Right cardiac atrium (tissue), 5 donors: ENCODE measurements around the gene SSH2. TPM values are rescaled to one million over a fixed set of nuclear protein-coding genes. Genes with fewer than 3 reads are reported as not detected.

ENCODE experiments used
- ATAC-seq, 2 donors: fragments of 200-7000 bp; cut with Tn5 transposase; one replicate each; pipeline versions ENCODE4 v1.8.0 to v1.9.1; 2020; ENCODE audit warnings: moderate library complexity in 2 of 2, mild to moderate bottlenecking in 1 of 2
- DNase-seq, 3 donors: peaks; one replicate each; pipeline ENCODE4 v3.0.0-alpha.2; 2020
- H3K27ac ChIP-seq: one replicate; pipeline ENCODE4 v1.5.1; 2013; ENCODE audit warnings: mild to moderate bottlenecking, low read length, control low read depth, moderate library complexity
- H3K27me3 ChIP-seq: one replicate; pipeline ENCODE4 v1.6.1; 2013; ENCODE audit not compliant: control insufficient read depth, insufficient read depth
- H3K4me1 ChIP-seq: one replicate; pipeline ENCODE4 v1.6.1; 2013; ENCODE audit warnings: low read length; ENCODE audit not compliant: control insufficient read depth, insufficient read depth
- H3K4me3 ChIP-seq: one replicate; pipeline ENCODE4 v1.5.1; 2013; ENCODE audit warnings: low read length, control low read depth
- H3K9me3 ChIP-seq: one replicate; pipeline ENCODE4 v1.6.1; 2013; ENCODE audit warnings: low read length; ENCODE audit not compliant: control insufficient read depth
- WGBS: extraction: QIAGEN DNeasy Blood & Tissue Kit; methylation state at CpG from one replicate; pipeline ENCODE4 v1.1.7; 2013; 5-methylcytosine and 5-hydroxymethylcytosine counted together
- intact Hi-C, 4 donors: fragments of 100-400 bp; cut with DNase I; formaldehyde crosslinking; loops; one replicate each; pipeline versions ENCODE4 v1.11.0 to v1.14.0; 2022 to 2023
- polyA plus RNA-seq: library from polyadenylated mRNA; stranded (reverse); fragments of 200-250 nt; gene quantifications from one replicate; pipeline ENCODE4 v1.2.3, GENCODE V29; 2013
- total RNA-seq, 4 donors: library from RNA; stranded (reverse); fragmentation: NEBNext Ultra II Directional; extraction: Animal tissue kit (Norgen Biotek cat#: 25700); gene quantifications; one replicate each; pipeline ENCODE4 v1.2.1, GENCODE V29; 2021
- donor health status: healthy with polysubstance abuse.
- donor health status: DM: no; HTN: yes; CAD: no.
- donor health status: DM: no; HTN: no; CAD: no.
- donor health status: DM: no; HTN: yes; CAD: no; lungs with severe emphysema.
- donor health status: DM: yes; HTN: yes; CAD: no.

Gene SSH2
- total and polyA plus RNA-seq, 5 donors, result 18.8 to 43.5 (median 37.5) TPM

DNA sequence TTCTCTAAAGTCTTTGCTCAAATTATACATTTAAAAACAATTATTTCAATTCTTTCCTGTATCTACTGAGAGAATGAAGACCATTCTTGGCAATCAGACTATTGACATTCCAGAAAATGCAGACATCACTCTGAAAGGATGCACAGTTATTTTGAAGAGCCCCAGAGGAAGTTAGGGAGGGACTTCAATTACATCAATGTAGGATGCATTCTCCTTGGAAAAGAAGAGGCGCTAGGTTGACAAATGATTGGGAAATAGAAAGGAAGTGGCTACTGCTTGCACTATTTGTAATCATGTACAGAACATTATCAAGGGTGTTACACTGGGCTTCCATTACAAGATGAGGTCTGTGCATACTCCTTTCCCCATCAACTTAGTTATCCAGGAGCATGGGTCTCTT lies 74.3 kb downstream of the SSH2 start:
- Histone ChIP-seq H3K27me3 (no peaks in the 10 kb centered on the region), H3K4me1 (no peaks in the 10 kb centered on the region), H3K27ac (no peak overlapping the region), H3K9me3 (no peaks in the 10 kb centered on the region), H3K4me3 (no peak overlapping the region)
- intact Hi-C loops, result no loop called here
- ATAC-seq (no peak), DNase-seq (no peak)
- WGBS, result 35% methylated on average over 1 of the region's 1 CpG

DNA sequence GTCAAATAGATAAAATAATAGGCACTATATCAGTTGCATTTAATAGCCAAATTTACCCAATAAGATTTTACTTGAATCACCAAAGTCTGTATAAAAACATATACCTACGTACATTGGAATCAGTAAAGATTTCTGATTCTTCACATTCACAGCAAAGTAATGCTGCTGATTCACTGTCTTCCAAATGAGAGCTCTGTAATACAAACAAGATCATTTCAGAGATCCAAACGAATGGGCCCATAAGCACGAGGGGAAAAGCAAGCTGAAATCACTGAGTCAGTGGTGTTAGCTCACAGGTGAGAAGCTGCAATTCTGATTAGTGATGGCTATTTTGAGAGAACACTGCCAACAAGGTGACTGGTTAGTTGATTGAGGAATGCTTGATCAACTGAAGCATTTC lies 81.3 kb downstream of the SSH2 start:
- ATAC-seq (no peak), DNase-seq (no peak)
- Histone ChIP-seq H3K27ac (no peak overlapping the region), H3K9me3 (no peaks in the 10 kb centered on the region), H3K27me3 (no peaks in the 10 kb centered on the region), H3K4me3 (no peak overlapping the region), H3K4me1 (peaks cover 7% of the 10 kb centered on the region)
- WGBS, result 86% methylated on average over 3 of the region's 3 CpGs
- intact Hi-C loops, result no loop called here

GRCh38 chr17:29847527-29848400 lies 82.3 kb downstream of the SSH2 start:
- H3K27ac ChIP-seq, result no peak overlapping the region
- no peak overlapping the region for H3K4me3 ChIP-seq
- ATAC-seq (peak; percentile 47 to 67), DNase-seq (no peak)
- H3K9me3 ChIP-seq, result no peaks in the 10 kb centered on the region
- intact Hi-C loops, result no loop called here
- no peaks in the 10 kb centered on the region for H3K27me3 ChIP-seq
- 71% methylated on average over 3 of the region's 3 CpGs for WGBS
- peaks cover 7% of the 10 kb centered on the region for H3K4me1 ChIP-seq

GRCh38 chr17:29847118-29847517 lies 82.9 kb downstream of the SSH2 start:
- ATAC-seq (no peak), DNase-seq (no peak)
- peaks cover 7% of the 10 kb centered on the region for H3K4me1 ChIP-seq
- no peaks in the 10 kb centered on the region for H3K9me3 ChIP-seq
- no peaks in the 10 kb centered on the region for H3K27me3 ChIP-seq
- H3K4me3 ChIP-seq, result no peak overlapping the region
- 65% methylated on average over 3 of the region's 3 CpGs for WGBS
- intact Hi-C loops, result no loop called here
- no peak overlapping the region for H3K27ac ChIP-seq

DNA sequence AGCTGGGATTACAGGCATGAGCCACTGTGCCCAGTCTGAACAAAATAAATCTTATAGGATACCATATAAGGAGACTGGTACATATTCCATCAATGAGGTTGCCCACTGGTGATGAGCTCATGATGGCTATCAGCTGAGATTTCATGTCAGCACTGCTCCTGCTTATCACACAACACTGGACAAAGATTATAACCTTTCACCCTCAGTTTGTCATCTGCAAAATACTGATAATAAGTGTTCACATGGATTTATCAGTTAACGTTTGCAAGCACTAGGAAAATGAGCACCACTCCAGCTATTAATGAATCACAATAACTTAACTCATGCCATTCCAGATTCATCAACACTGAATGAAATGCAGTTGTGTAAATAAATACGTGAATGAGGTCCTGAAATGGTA lies 83.7 kb downstream of the SSH2 start:
- intact Hi-C loops, result no loop called here
- no peak for DNase-seq
- Histone ChIP-seq H3K4me3 (no peak overlapping the region), H3K27me3 (no peaks in the 10 kb centered on the region), H3K4me1 (peaks cover 7% of the 10 kb centered on the region), H3K9me3 (no peaks in the 10 kb centered on the region), H3K27ac (no peak overlapping the region)
- no peak for ATAC-seq
- 63% methylated on average over 2 of the region's 2 CpGs for WGBS

DNA sequence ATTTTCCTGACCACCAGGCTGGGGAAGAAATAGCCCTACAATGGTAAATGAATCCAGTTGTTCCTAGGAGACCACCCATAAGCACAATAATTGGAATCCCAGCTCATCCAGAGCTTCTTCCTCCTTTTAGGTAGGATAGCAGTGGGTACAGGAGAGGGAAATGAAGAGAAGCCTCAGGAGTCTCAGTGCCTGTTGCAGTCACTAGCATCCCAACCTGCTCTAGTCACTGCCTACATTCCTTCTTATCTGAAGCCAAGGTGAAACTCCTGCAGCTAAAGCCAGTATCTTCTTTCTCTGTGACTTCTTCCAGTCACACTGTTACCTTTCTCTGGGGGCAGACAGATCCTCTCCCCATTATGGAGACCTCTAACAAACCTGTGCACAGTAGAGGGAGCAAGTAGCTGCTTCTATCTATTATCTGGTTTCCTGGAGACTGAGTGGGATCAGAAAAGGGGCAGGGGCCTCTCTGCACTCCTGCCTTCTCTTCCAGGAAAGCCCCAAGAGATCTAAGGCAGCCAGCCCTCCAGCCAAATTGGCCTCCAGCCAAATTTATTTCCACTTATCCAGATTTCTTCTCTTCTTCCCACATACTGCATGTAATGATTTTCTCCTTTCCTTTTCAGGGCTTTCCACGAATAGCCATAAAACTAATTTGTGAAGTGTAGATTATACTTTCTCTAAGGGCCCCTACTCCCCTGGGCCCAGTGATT lies 85.5 kb downstream of the SSH2 start:
- Histone ChIP-seq H3K4me3 (no peak overlapping the region), H3K27me3 (no peaks in the 10 kb centered on the region), H3K9me3 (no peaks in the 10 kb centered on the region), H3K27ac (no peak overlapping the region), H3K4me1 (peaks cover 7% of the 10 kb centered on the region)
- DNase-seq (peak in 1 of 3 donors; percentile 51), ATAC-seq (peak in 1 of 2 donors; percentile 36)
- WGBS, result 60% methylated on average over 1 of the region's 1 CpG
- intact Hi-C loops, result no loop called here

- DNase-seq (no peak), ATAC-seq (no peak)
- Histone ChIP-seq H3K4me3 (no peak overlapping the region), H3K4me1 (peaks cover 3% of the 10 kb centered on the region), H3K27me3 (no peaks in the 10 kb centered on the region), H3K27ac (no peak overlapping the region), H3K9me3 (no peaks in the 10 kb centered on the region)
- intact Hi-C loops, result no loop called here
Measured at GRCh38 chr17:29840884-29841283, 89.1 kb downstream of the SSH2 start.

DNA sequence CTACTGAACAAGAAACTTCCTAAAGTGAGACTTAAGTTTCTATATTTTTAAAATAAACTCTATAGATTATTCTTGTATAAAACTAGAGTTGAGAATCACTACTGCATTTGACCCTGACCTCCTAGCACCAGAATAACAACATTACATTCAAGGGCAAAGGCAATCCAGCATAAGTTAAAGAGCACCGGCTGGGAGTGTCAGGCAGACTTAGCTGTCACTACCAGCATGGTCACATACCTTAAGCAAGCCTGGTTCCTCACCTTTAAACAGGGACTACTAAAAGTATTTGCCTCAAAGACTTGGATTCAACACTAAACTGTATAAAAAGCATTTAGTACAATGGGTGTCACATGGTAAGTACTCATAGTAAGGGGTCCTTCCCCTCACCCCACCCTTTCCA lies 90.4 kb downstream of the SSH2 start:
- H3K27ac ChIP-seq, result no peak overlapping the region
- intact Hi-C loops, result no loop called here
- H3K4me3 ChIP-seq, result no peak overlapping the region
- no peak for ATAC-seq
- WGBS, result 90% methylated on average over 1 of the region's 1 CpG
- no peak for DNase-seq
- no peaks in the 10 kb centered on the region for H3K9me3 ChIP-seq
- peaks cover 3% of the 10 kb centered on the region for H3K4me1 ChIP-seq
- no peaks in the 10 kb centered on the region for H3K27me3 ChIP-seq

DNA sequence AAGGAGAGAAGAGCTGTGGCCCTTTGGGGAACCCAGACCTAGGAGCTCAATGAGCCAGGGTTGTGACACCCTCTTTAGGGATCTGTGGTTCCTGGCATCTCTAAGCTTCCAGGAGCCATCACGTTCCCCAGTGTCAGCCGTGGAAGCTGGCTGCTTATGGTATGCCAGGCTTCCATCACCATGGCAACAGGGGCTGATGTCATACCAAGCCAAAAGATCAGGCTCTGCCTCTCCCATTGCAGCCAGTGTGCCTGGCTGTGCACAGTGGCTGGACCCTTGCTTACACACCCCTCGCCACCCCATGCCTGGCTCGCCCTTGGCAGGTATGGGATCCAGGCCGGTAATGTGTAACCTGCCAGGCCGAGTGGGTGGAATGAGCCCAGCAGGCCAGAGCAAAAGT lies 91.1 kb downstream of the SSH2 start:
- intact Hi-C loops, result no loop called here
- Histone ChIP-seq H3K4me1 (no peaks in the 10 kb centered on the region), H3K27ac (no peak overlapping the region), H3K9me3 (no peaks in the 10 kb centered on the region), H3K27me3 (no peaks in the 10 kb centered on the region), H3K4me3 (no peak overlapping the region)
- DNase-seq, result peak in 1 of 3 donors; percentile 46
- peak in 1 of 2 donors; percentile 19 for ATAC-seq
- 77% methylated on average over 6 of the region's 6 CpGs for WGBS

DNA sequence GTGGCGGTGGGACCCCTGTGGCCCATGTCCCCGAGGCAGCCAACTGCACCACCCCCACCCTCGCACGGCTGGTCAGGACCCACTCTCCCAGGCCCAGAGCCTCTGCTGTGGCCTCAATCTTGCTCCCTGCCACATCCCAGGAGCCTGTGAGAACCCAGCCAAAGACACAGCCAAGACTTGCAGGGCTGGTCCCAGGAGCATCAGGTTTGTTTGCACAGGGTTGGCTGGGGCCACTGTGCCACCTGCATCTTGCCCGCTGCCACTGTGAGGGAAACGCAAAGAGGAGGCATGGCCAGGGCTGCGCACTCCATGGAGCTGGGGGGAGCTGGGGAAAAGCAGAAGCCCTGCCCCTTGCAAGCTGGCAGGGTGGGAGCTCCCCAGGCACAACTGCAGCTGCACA lies 92.5 kb downstream of the SSH2 start:
- ATAC-seq (no peak), DNase-seq (no peak)
- Histone ChIP-seq H3K4me1 (no peaks in the 10 kb centered on the region), H3K9me3 (no peaks in the 10 kb centered on the region), H3K27me3 (no peaks in the 10 kb centered on the region), H3K27ac (no peak overlapping the region), H3K4me3 (no peak overlapping the region)
- 97% methylated on average over 7 of the region's 7 CpGs for WGBS
- intact Hi-C loops, result no loop called here

- H3K27ac ChIP-seq, result no peak overlapping the region
- WGBS, result 82% methylated on average over 5 of the region's 5 CpGs
- ATAC-seq, result no peak
- intact Hi-C loops, result no loop called here
- no peaks in the 10 kb centered on the region for H3K9me3 ChIP-seq
- no peaks in the 10 kb centered on the region for H3K4me1 ChIP-seq
- H3K4me3 ChIP-seq, result no peak overlapping the region
- DNase-seq, result no peak
- no peaks in the 10 kb centered on the region for H3K27me3 ChIP-seq
Measured at GRCh38 chr17:29836643-29837042, 93.4 kb downstream of the SSH2 start.
